Hindlimb muscle (tissue), 1 donor: ENCODE measurements around the gene MEOX2. TPM values are rescaled to one million over a fixed set of nuclear protein-coding genes. Genes with fewer than 3 reads are reported as not detected.

Experiments used
- polyA plus RNA-seq: library from polyadenylated mRNA; unstranded; fragments of 120-200 nt; gene quantifications from one replicate; pipeline ENCODE4 v1.2.1, GENCODE V29; 2013; ENCODE audit not compliant: insufficient read length

Gene MEOX2
- polyA plus RNA-seq, 1 donor = 40.2 TPM

Other genes starting within 250 kb of the MEOX2 start
- 0.18 TPM for gene AGMO, start 124.7 kb downstream of the MEOX2 start, polyA plus RNA-seq